Muscle layer of duodenum (tissue), 2 donors: ENCODE results near the gene AGPAT3.

Experiments used
- H3K27ac ChIP-seq: one replicate; pipeline ENCODE4 v1.7.0; 2013; ENCODE audit warnings: mild to moderate bottlenecking, low read length
- H3K27me3 ChIP-seq: one replicate; pipeline ENCODE4 v1.7.0; 2013; ENCODE audit warnings: low read depth, mild to moderate bottlenecking, control low read depth, low read length
- H3K36me3 ChIP-seq, 2 donors: one replicate each; pipeline ENCODE4 v1.7.0; 2013; ENCODE audit warnings: low read length in 2 of 2, control low read depth in 1 of 2, mild to moderate bottlenecking in 1 of 2; ENCODE audit not compliant: insufficient read depth in 2 of 2, control insufficient read depth in 1 of 2
- H3K4me1 ChIP-seq, 2 donors: one replicate each; pipeline ENCODE4 v1.7.0; 2013; ENCODE audit warnings: low read length in 2 of 2, mild to moderate bottlenecking in 2 of 2, control low read depth in 1 of 2, moderate library complexity in 1 of 2; ENCODE audit not compliant: insufficient read depth in 2 of 2, control insufficient read depth in 1 of 2
- H3K4me3 ChIP-seq, 2 donors: one replicate each; pipeline ENCODE4 v1.7.0; 2013; ENCODE audit warnings: low read length in 2 of 2, low read depth in 1 of 2, mild to moderate bottlenecking in 1 of 2
- H3K9me3 ChIP-seq, 2 donors: one replicate each; pipeline ENCODE4 v1.7.0; 2013; ENCODE audit warnings: low read length in 2 of 2, control low read depth in 1 of 2, mild to moderate bottlenecking in 1 of 2; ENCODE audit not compliant: control insufficient read depth in 1 of 2
- donor health status: healthy.

Gene AGPAT3

DNA sequence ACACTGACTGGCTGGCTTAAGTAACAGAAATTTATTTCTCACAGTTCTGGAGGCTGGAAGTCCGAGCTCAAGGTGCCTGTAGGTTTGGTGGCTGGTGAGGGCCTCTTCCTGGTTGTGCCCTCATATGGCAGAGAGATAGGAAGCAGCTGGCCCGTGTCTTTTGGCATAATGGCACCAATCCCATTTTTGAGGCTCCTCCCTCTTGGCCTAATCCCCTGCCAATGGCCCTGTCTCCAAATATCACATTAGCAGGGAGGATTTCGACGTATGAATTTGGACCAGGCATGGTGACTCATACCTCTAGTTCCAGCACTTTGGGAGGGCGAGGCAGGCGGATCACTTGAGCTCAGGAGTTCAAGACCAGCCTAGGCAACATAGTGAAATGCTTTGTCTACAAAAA is 37.4 kb downstream of the AGPAT3 start:
- H3K27ac ChIP-seq: no peak overlapping the region

DNA sequence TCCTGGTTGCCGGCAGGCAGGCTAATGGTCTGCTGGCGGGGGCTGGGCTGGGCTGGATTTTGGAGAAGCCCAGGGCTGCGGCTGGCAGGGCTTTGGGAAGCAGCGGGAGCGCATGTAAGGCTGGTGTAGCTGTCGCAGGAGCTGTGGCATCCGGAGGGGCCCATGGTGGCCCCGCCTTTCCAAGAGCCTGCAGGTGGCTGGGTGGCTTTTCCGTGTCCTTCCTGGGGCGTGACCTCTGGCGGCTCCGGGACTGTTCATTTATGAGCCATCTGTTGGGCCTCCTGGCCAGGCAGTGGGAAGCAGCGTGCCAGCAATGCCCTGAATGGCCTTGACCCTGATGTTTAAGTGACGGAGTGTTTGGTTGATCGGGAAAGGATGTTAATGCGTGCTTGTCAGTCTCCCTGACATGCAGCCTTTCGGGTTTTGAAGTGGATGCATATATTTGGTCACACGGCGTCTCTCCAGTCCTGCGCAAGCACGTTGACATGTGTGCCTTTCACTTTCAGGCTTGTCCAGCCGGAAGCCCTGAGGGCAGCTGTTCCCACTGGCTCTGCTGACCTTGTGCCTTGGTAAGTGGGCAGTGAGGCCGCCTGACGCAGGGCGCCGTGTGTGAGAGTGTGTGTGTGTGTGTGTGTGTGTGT is 38.5 kb downstream of the AGPAT3 start:
- no peaks in the 10 kb centered on the region for H3K9me3 ChIP-seq
- H3K36me3 ChIP-seq: peaks cover 5 to 35% of the 10 kb centered on the region in 2 donors
- H3K4me1 ChIP-seq: peaks cover 0 to 7% of the 10 kb centered on the region in 2 donors
- no peaks in the 10 kb centered on the region for H3K27me3 ChIP-seq
- no peak overlapping the region for H3K4me3 ChIP-seq
- no peak overlapping the region for H3K27ac ChIP-seq

More for the DNA sequence above, 37.4 kb downstream of the AGPAT3 start:
- Histone ChIP-seq H3K4me1 (no peaks in the 10 kb centered on the region), H3K36me3 (peaks cover 5 to 35% of the 10 kb centered on the region in 2 donors), H3K27me3 (no peaks in the 10 kb centered on the region), H3K4me3 (no peak overlapping the region), H3K9me3 (no peaks in the 10 kb centered on the region)

DNA sequence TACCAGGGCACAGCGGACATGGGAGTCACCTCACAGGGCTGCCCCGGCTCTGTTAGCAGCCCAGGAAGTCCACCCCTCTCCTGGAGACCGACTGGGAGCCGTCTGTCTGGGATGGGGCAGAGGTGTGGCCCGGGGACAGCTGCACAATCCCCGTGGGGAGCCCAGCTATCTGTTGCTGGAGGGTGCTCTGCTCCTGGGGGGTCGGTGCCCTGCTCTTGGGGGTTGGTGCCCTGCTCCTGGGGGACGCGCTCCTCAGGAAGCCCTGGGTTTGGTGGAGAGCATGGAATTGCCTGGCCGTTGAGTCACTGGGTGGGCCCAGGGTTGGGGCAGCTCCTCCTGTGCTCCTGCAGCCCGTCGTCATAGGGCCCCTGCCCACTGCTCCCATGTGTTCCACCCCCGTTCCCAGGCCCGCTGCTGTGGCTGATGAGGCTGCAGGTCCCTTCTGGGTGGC is 39.3 kb downstream of the AGPAT3 start:
- Histone ChIP-seq H3K4me3 (no peak overlapping the region), H3K4me1 (peaks cover 0 to 7% of the 10 kb centered on the region in 2 donors), H3K9me3 (no peaks in the 10 kb centered on the region), H3K27ac (no peak overlapping the region), H3K27me3 (no peaks in the 10 kb centered on the region), H3K36me3 (peaks cover 5 to 31% of the 10 kb centered on the region in 2 donors)

DNA sequence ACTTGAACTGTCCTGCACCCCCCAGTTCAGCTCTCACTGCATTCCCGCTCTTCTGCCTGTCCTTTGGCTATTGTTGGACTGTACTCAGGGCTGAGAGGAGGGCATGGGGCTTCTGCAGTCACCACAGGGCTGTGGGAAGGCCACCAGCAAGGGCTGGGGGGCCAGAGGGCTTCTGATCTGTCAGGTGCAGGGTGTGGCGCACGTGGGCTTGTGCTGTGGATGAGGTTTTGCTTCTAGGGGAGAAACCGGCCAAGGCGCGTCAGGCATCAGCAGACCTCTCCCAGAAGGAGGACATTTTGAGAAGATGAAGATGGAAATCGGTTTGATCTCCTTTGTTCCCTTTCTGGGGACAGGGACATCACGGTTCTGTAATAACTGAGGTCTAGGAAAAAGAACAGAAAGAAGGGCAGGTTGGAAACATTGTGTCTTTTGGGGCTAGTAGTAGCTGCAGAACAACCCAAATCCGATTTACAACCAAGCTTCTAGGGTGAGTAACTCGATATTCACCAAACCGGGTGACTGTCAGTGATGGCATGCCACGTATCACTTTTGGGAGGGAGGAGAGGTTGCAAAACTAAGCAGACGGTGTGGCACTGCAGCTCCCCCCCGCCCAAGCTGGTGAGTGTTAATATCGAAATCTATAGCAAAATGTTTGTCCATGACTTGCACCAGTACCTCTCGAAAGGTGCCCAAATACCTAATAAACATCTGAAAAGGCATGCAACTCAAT is 40.9 kb downstream of the AGPAT3 start:
- Histone ChIP-seq H3K27me3 (no peaks in the 10 kb centered on the region), H3K4me1 (peaks cover 0 to 7% of the 10 kb centered on the region in 2 donors), H3K27ac (no peak overlapping the region), H3K4me3 (no peak overlapping the region), H3K9me3 (no peaks in the 10 kb centered on the region), H3K36me3 (peaks cover 5 to 24% of the 10 kb centered on the region in 2 donors)

DNA sequence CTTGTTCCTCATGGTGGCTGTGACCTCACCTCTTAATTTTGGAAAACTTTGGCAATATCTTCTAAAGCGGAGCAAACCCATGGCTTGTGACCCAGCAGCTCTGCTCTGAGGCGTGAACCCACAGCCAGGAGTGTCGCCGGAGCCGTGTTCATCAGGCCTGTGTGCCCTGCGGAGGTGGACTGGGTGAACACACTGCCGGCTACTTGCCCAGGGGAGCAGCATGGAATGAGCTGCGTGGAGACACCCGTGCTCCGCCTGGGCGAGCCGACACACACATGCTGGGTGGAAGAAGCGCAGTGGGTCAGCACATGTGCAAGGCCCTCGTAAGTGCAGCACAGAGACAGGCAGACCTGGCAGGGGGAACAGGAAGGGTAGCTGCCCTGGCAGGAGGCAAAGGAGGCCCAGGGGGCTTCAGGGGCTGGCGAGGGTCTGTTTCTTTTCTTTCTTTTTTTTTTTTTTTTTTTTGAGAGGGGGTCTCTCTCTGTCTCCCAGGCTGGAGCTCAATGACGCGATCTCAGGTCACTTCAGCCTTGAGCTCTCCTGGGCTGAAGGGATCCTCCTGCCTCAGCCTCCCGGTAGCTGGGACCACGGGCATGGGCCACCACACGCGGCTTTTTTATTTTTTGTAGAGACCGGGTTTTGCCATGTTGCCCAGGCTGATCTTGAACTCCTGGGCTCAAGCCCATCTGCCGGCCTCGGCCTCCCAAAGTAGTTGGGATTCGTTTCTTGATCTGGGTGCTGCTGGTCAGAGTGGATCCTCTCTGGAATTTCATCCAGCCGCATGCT is 41.8 kb downstream of the AGPAT3 start:
- Histone ChIP-seq H3K9me3 (no peaks in the 10 kb centered on the region), H3K27ac (no peak overlapping the region), H3K36me3 (peaks cover 5 to 24% of the 10 kb centered on the region in 2 donors), H3K4me1 (peaks cover 0 to 14% of the 10 kb centered on the region in 2 donors), H3K27me3 (no peaks in the 10 kb centered on the region), H3K4me3 (no peak overlapping the region)

DNA sequence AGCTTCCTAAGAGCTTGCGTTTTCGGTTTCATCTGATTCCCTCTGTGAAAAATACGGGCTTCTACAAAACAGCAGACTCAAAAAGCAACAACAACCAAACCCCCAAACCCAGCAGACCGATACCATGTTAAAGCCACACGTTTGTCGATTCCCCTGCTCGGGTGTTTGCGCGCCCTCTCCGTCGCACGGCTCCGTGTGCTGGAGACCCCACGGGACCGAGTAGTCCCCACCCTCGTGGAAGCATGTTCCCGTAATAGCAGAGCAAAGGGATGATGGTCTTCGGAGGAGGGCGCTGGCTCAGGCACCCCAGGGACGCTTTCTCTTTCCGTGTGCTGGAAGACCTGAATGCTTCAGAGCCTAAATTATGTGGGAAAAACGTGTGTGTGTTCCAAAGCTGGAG is 42.7 kb downstream of the AGPAT3 start:
- Histone ChIP-seq H3K9me3 (peaks cover 0 to 1% of the 10 kb centered on the region in 2 donors), H3K4me3 (no peak overlapping the region), H3K27ac (no peak overlapping the region), H3K36me3 (peaks cover 5 to 24% of the 10 kb centered on the region in 2 donors), H3K27me3 (no peaks in the 10 kb centered on the region), H3K4me1 (peaks cover 0 to 14% of the 10 kb centered on the region in 2 donors)

DNA sequence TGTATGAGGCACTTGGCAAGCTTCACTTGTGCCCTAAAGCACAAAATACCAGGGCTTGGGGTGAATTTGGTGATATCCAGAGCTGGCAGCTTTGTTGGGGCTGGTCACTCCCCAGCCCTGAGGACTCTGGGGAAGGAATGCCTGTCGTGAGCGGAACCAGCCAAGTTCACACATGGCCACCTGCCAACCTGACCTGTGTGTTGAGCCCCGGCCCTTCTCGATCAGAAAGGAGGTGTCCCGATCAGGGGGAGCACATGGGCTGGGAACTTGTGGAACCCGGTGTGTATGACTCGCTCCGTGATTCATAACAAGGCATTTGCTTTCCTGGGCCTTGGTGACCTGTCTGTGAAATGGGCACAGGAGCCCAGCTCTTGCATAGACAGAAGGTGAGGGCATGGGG is 43.1 kb downstream of the AGPAT3 start:
- Histone ChIP-seq H3K27ac (no peak overlapping the region), H3K27me3 (no peaks in the 10 kb centered on the region), H3K4me3 (no peak overlapping the region), H3K4me1 (peaks cover 0 to 14% of the 10 kb centered on the region in 2 donors), H3K9me3 (peaks cover 0 to 4% of the 10 kb centered on the region in 2 donors), H3K36me3 (peaks cover 5 to 24% of the 10 kb centered on the region in 2 donors)

DNA sequence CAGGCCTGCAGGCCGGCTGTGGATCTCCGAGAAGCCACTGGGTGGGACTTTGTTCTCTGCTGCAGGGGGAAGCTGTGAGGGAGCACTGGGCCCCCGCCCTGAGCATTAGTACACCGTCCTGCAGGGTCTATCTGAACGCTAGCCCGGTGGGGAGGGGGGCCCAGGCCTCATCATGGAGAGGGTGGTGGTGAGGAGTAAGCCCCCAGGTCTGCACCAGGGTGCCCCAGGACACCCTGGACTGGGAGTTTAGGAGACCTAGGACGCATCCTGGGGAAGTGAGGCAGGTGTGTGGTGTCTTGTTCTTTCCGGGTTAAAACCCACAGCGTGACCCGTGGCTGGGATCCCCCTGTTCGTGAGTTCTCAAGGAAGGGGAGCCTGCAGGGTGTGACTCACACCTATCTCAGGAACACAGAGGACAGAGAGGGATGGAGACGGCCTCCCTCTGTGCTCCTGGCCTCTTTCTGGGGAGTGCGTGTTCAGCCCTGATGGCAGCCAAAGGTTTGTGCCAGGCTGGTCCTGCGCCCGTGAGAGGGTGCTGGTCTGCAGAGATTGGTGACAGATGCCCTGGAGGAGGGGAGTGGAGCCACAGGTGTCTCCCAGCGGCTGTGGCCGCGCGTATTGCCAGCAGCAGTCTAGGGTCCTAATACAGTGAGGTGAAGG is 44.8 kb downstream of the AGPAT3 start:
- H3K9me3 ChIP-seq: peaks cover 0 to 4% of the 10 kb centered on the region in 2 donors
- H3K4me1 ChIP-seq: peaks cover 0 to 19% of the 10 kb centered on the region in 2 donors
- H3K27ac ChIP-seq: no peak overlapping the region
- H3K4me3 ChIP-seq: no peak overlapping the region
- no peaks in the 10 kb centered on the region for H3K27me3 ChIP-seq
- peaks cover 5 to 15% of the 10 kb centered on the region in 2 donors for H3K36me3 ChIP-seq

DNA sequence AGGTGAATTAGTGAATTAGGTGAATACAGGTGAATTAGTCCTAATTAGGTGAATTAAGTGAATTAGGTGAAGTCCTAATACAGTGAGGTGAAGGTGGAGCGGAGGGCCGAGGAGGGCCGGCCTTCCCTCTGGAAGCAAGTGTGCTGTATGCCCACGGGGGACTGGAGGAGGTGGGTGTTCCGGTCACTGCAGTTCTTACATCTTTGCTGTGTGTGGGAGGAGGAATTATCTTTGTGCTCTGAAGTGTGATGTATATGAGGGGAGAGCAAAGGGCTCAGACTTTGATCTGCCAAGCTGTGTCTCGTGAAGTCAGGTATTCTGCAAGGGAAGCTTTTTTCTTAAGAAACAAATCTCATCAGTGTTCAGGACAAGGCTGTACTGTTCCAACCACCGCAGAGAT is 45.4 kb downstream of the AGPAT3 start:
- Histone ChIP-seq H3K4me3 (no peak overlapping the region), H3K27me3 (no peaks in the 10 kb centered on the region), H3K27ac (no peak overlapping the region), H3K9me3 (peaks cover 0 to 4% of the 10 kb centered on the region in 2 donors), H3K4me1 (peaks cover 0 to 19% of the 10 kb centered on the region in 2 donors), H3K36me3 (peaks cover 5 to 14% of the 10 kb centered on the region in 2 donors)

DNA sequence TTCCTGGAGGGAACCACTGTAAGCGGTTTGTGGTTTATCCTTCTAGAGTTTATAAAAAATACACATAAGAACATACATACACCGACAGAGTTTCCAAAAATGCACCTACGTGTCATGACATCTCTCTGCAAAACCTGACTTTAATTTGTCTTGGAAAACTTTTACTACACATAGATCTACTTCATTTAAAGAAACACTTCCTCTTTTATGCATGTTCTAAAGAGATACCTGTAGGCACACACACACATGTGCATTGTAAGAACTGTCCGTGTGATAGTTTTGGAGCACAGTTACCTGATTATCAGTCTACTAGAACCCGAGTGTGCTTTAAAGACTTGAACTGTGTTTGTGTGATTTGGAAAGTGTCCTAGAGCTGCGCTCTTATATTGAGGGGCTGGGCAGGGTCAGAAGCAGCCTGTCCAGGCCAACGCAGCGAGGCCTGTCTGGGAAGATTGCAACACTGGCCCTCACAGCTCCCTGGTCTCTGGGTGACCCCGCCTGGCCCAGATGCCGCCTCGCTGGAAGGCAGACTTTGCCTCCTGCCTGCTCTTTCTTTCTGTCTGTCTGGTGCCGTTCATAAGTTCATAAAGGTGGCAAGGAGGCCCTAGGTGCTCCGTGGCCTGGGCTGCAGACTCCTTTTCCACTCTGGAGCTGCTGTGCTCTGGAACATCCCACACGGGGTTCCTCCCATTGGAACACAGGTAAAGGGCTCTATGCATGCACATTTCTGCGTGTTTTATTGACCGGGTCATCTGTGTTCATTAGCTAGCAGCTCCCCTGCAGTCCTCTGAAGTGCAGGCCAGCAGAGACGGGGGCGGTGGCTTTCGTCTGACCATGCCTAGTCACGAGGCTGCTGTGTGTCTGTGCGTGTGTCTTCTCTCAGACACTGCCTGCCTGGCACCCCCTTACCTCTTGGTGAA is 46.3 kb downstream of the AGPAT3 start:
- H3K4me3 ChIP-seq: no peak overlapping the region
- peaks cover 1 to 6% of the 10 kb centered on the region in 2 donors for H3K36me3 ChIP-seq
- no peak overlapping the region for H3K27ac ChIP-seq
- peaks cover 0 to 25% of the 10 kb centered on the region in 2 donors for H3K4me1 ChIP-seq
- peaks cover 0 to 4% of the 10 kb centered on the region in 2 donors for H3K9me3 ChIP-seq
- H3K27me3 ChIP-seq: no peaks in the 10 kb centered on the region
